Astrocyte (in vitro differentiated cells and primary cell): ENCODE data around the gene RXFP1. TPM values are rescaled to one million over a fixed set of nuclear protein-coding genes. Genes with fewer than 3 reads are reported as not detected.

Experiments used
- DNase-seq: peaks from one replicate; pipeline ENCODE4 v3.0.0-alpha.2; 2010; ENCODE audit warnings: low read depth
- FAIRE-seq: peaks from 2 replicates; lab custom pipeline; 2011; peaks lifted over from hg19 to GRCh38; lab: Jason Lieb, UNC
- H2AFZ ChIP-seq: 2 replicates; pipeline ENCODE4 v1.6.0; 2012; ENCODE audit warnings: low read depth, low read length, inconsistent platforms
- H3K27ac ChIP-seq: 2 replicates; pipeline ENCODE4 v1.5.1; 2011; ENCODE audit warnings: low read depth, low read length, inconsistent platforms
- H3K27me3 ChIP-seq: 2 replicates; pipeline ENCODE4 v1.6.0; 2011; ENCODE audit warnings: low read length, inconsistent platforms; ENCODE audit not compliant: insufficient read depth
- H3K36me3 ChIP-seq: 2 replicates; pipeline ENCODE4 v1.5.1; 2011; ENCODE audit warnings: low read length, inconsistent platforms; ENCODE audit not compliant: insufficient read depth
- H3K4me1 ChIP-seq: 2 replicates; pipeline ENCODE4 v1.5.1; 2011; ENCODE audit warnings: low read length, inconsistent platforms; ENCODE audit not compliant: insufficient read depth
- H3K4me2 ChIP-seq: 2 replicates; pipeline ENCODE4 v1.6.0; 2012; ENCODE audit warnings: low read length, inconsistent platforms
- H3K4me3 ChIP-seq: 2 replicates; pipeline ENCODE4 v1.5.1; 2011; ENCODE audit warnings: low read depth, mild to moderate bottlenecking, low read length, inconsistent platforms; ENCODE audit not compliant: insufficient read depth
- H3K79me2 ChIP-seq: 2 replicates; pipeline ENCODE4 v1.6.0; 2012; ENCODE audit warnings: mild to moderate bottlenecking, low read length, inconsistent platforms; ENCODE audit not compliant: insufficient read depth
- H3K9ac ChIP-seq: 2 replicates; pipeline ENCODE4 v1.6.0; 2012; ENCODE audit warnings: mild to moderate bottlenecking, low read length, inconsistent platforms
- H3K9me3 ChIP-seq: 2 replicates; pipeline ENCODE4 v1.5.1; 2012; ENCODE audit warnings: low read depth, mild to moderate bottlenecking, low read length, inconsistent platforms; ENCODE audit not compliant: insufficient read depth
- H4K20me1 ChIP-seq: 2 replicates; pipeline ENCODE4 v1.6.0; 2012; ENCODE audit warnings: low read length, inconsistent platforms; ENCODE audit not compliant: insufficient read depth
- H3K27ac Mint-ChIP-seq: one replicate; pipeline ENCODE4 v1.8.0; 2021; ENCODE audit warnings: mild to moderate bottlenecking, mixed read lengths; ENCODE audit not compliant: unreplicated experiment
- H3K27me3 Mint-ChIP-seq: one replicate; pipeline ENCODE4 v1.8.0; 2021; ENCODE audit warnings: low read depth, mixed read lengths; ENCODE audit not compliant: unreplicated experiment
- H3K36me3 Mint-ChIP-seq: one replicate; pipeline ENCODE4 v1.8.0; 2021; ENCODE audit warnings: low read depth, mixed read lengths; ENCODE audit not compliant: unreplicated experiment
- H3K4me1 Mint-ChIP-seq: one replicate; pipeline ENCODE4 v1.8.0; 2021; ENCODE audit warnings: low read depth, mixed read lengths; ENCODE audit not compliant: unreplicated experiment
- H3K4me3 Mint-ChIP-seq: one replicate; pipeline ENCODE4 v1.8.0; 2021; ENCODE audit warnings: mild to moderate bottlenecking, moderate library complexity, mixed read lengths; ENCODE audit not compliant: unreplicated experiment
- H3K9me3 Mint-ChIP-seq: one replicate; pipeline ENCODE4 v1.8.0; 2021; ENCODE audit warnings: mild to moderate bottlenecking, mixed read lengths; ENCODE audit not compliant: unreplicated experiment
- EZH2 ChIP-seq: IDR thresholded peaks from 2 replicates; pipeline ENCODE4 v1.6.1; 2012; ENCODE audit warnings: mild to moderate bottlenecking, low read length, inconsistent platforms; ENCODE audit not compliant: insufficient read depth
- total RNA-seq: library from RNA; stranded (reverse); gene quantifications from 2 replicates; pipeline ENCODE4 v1.2.1, GENCODE V29; 2021
- TF ChIP-seq, protein P1 (sequence below): IDR thresholded peaks from 2 replicates; pipeline ENCODE4 v1.5.1; 2011; ENCODE audit warnings: low read depth, mild to moderate bottlenecking, inconsistent platforms, low read length, moderate library complexity; ENCODE audit not compliant: insufficient read depth

RXFP1 gene
- total RNA-seq, 1 donor from 2014 or later = 0.14 TPM

DNA sequence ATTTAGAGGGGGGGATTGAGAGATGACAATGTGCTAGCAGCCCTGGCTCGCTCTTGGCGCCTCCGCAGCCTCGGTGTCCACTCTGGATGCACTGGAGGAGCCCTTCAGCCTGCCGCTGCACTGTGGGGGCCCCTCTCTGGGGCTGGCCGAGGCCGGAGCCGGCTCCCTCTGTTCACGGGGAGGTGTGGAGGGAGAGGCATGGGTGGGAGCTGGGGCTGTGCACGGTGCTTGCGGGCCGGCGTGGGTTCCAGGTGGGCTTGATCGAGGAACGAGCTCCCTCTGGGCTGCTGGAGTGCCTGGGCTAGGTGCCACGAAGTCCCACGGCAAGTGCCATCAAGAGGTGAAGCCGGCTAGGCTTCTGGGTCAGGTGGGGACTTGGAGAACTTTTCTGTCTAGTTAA is 143.1 kb downstream of the RXFP1 start:
- H3K4me3 ChIP-seq = no peak overlapping the region
- Mint-ChIP-seq H3K4me1 (no peaks in the 10 kb centered on the region), H3K36me3 (peaks cover 6% of the 10 kb centered on the region), H3K27ac (no peak overlapping the region), H3K4me3 (no peak overlapping the region), H3K9me3 (peaks cover 2% of the 10 kb centered on the region), H3K27me3 (no peaks in the 10 kb centered on the region)
- H3K36me3 ChIP-seq = no peaks in the 10 kb centered on the region
- no peaks in the 10 kb centered on the region for H4K20me1 ChIP-seq
- peaks cover 33% of the 10 kb centered on the region for H3K79me2 ChIP-seq
- H2AFZ ChIP-seq = no peak overlapping the region
- H3K27ac ChIP-seq = no peak overlapping the region
- H3K9ac ChIP-seq = no peak overlapping the region
- no peak for TF ChIP-seq EZH2
- TF ChIP-seq, protein P1, sequence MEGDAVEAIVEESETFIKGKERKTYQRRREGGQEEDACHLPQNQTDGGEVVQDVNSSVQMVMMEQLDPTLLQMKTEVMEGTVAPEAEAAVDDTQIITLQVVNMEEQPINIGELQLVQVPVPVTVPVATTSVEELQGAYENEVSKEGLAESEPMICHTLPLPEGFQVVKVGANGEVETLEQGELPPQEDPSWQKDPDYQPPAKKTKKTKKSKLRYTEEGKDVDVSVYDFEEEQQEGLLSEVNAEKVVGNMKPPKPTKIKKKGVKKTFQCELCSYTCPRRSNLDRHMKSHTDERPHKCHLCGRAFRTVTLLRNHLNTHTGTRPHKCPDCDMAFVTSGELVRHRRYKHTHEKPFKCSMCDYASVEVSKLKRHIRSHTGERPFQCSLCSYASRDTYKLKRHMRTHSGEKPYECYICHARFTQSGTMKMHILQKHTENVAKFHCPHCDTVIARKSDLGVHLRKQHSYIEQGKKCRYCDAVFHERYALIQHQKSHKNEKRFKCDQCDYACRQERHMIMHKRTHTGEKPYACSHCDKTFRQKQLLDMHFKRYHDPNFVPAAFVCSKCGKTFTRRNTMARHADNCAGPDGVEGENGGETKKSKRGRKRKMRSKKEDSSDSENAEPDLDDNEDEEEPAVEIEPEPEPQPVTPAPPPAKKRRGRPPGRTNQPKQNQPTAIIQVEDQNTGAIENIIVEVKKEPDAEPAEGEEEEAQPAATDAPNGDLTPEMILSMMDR = no peak
- FAIRE-seq = no peak
- H3K4me1 ChIP-seq = no peaks in the 10 kb centered on the region
- H3K9me3 ChIP-seq = no peaks in the 10 kb centered on the region
- no peaks in the 10 kb centered on the region for H3K27me3 ChIP-seq
- no peak overlapping the region for H3K4me2 ChIP-seq
- DNase-seq = no peak

DNA sequence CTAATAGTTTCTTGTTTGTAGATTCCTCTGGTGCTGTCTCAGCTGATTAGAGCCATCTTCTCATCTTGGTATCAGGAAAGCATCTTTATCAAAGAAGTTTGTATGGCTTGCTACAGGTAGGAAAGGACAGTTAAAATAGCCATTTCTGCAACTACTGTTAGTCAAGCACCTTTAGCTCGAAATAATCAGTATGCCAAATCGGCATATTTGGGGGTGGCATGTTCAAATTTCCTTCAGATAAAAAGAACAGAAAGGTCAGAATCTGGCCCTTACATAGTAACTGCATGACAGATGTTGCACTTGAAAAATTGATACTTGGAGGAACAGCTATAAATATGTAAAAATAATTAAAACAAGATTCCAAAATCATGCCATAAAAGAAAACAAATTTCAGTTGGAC is 145.2 kb downstream of the RXFP1 start:
- H4K20me1 ChIP-seq = no peaks in the 10 kb centered on the region
- FAIRE-seq (no peak), DNase-seq (no peak)
- H3K4me2 ChIP-seq = no peak overlapping the region
- H3K4me3 Mint-ChIP-seq = no peak overlapping the region
- peaks cover 2% of the 10 kb centered on the region for H3K9me3 Mint-ChIP-seq
- TF ChIP-seq, protein P1 = no peak
- TF ChIP-seq EZH2 = no peak
- H3K9ac ChIP-seq = no peak overlapping the region
- H3K27ac ChIP-seq = no peak overlapping the region
- peaks cover 8% of the 10 kb centered on the region for H3K4me1 Mint-ChIP-seq
- peaks cover 6% of the 10 kb centered on the region for H3K36me3 Mint-ChIP-seq
- peaks cover 7% of the 10 kb centered on the region for H3K4me1 ChIP-seq
- H3K79me2 ChIP-seq = peaks cover 51% of the 10 kb centered on the region
- H3K27me3 Mint-ChIP-seq = no peaks in the 10 kb centered on the region
- no peaks in the 10 kb centered on the region for H3K36me3 ChIP-seq
- H3K27ac Mint-ChIP-seq = no peak overlapping the region
- no peaks in the 10 kb centered on the region for H3K9me3 ChIP-seq
- no peak overlapping the region for H3K4me3 ChIP-seq
- H3K27me3 ChIP-seq = no peaks in the 10 kb centered on the region
- H2AFZ ChIP-seq = no peak overlapping the region

DNA sequence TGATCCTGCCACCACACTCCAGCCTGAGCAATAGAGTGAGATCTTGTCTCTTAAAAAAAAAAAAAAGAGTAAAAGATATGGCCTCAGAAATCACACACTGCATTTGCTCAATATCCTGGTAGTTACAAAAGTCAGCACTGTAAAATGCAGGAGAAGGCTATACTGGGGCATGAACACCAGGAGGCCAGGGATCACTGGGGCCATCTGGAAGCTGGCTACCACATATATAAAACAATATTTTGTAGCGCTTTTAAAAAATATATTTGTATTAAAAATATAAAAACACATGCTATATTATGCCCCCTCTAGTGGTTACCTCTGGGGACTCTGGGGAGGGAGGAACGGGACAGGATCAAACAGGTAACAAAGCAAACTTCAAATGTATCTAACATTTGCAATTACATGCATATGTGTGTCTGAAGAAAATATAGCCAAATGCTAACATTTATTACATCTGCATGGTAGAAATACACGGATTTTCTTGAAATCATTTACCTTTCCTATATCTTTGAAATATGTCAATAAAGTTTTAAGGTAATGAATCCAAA is 146.0 kb downstream of the RXFP1 start:
- H3K9ac ChIP-seq = no peak overlapping the region
- H3K9me3 Mint-ChIP-seq = no peaks in the 10 kb centered on the region
- H3K27ac Mint-ChIP-seq = no peak overlapping the region
- no peaks in the 10 kb centered on the region for H3K27me3 Mint-ChIP-seq
- no peaks in the 10 kb centered on the region for H4K20me1 ChIP-seq
- no peak for DNase-seq
- H2AFZ ChIP-seq = no peak overlapping the region
- no peaks in the 10 kb centered on the region for H3K27me3 ChIP-seq
- H3K4me1 ChIP-seq = peaks cover 7% of the 10 kb centered on the region
- no peak for FAIRE-seq
- H3K4me3 Mint-ChIP-seq = no peak overlapping the region
- H3K9me3 ChIP-seq = no peaks in the 10 kb centered on the region
- H3K79me2 ChIP-seq = peaks cover 53% of the 10 kb centered on the region
- no peaks in the 10 kb centered on the region for H3K36me3 ChIP-seq
- no peak overlapping the region for H3K27ac ChIP-seq
- H3K36me3 Mint-ChIP-seq = peaks cover 6% of the 10 kb centered on the region
- peaks cover 8% of the 10 kb centered on the region for H3K4me1 Mint-ChIP-seq
- H3K4me2 ChIP-seq = no peak overlapping the region
- no peak for TF ChIP-seq EZH2
- TF ChIP-seq, protein P1 = peak; percentile 73
- H3K4me3 ChIP-seq = no peak overlapping the region
